HepG2 (cell line): Measurements from ENCODE around the gene E2F1. TPM values are rescaled to one million over a fixed set of nuclear protein-coding genes. Genes with fewer than 3 reads are reported as not detected.

ENCODE experiments used
- ARNT2 ChIP-seq: sonication (generic); formaldehyde crosslinking; IDR thresholded peaks from 2 replicates; pipeline ENCODE4 v1.8.0; 2022; ENCODE audit warnings: mild to moderate bottlenecking, low read depth, missing genetic modification reagents, moderate library complexity
- JUND ChIP-seq: sonication (generic); formaldehyde crosslinking; IDR thresholded peaks from 2 replicates; pipeline ENCODE4 v1.8.0; 2022; ENCODE audit warnings: mild to moderate bottlenecking, missing genetic modification reagents
- KDM2A ChIP-seq: sonication (generic); formaldehyde crosslinking; IDR thresholded peaks from 2 replicates; pipeline ENCODE4 v1.4.0; 2020; ENCODE audit warnings: low read depth, missing genetic modification reagents, borderline replicate concordance
- KMT2A ChIP-seq: sonication (generic); formaldehyde crosslinking; IDR thresholded peaks from 2 replicates; pipeline ENCODE4 v1.4.0; 2020; ENCODE audit warnings: missing genetic modification reagents
- NFE2L2 ChIP-seq: fragments of 150-350 bp; IDR thresholded peaks from 2 replicates; pipeline ENCODE4 v1.6.1; 2014; ENCODE audit warnings: low read length
- NFIB ChIP-seq: sonication (generic); formaldehyde crosslinking; IDR thresholded peaks from 2 replicates; pipeline ENCODE4 v1.9.0; 2021; ENCODE audit warnings: missing genetic modification reagents, mild to moderate bottlenecking, borderline replicate concordance
- NFRKB ChIP-seq: fragments of 450-650 bp; IDR thresholded peaks from 2 replicates; pipeline ENCODE4 v1.6.1; 2017
- POLR2A ChIP-seq, 2 experiments: IDR thresholded peaks; 2 replicates each; pipeline ENCODE4 v1.6.1; 2011; ENCODE audit warnings: low read depth in 2 of 2, low read length in 2 of 2, mild to moderate bottlenecking in 1 of 2, moderate library complexity in 1 of 2; ENCODE audit not compliant: insufficient read depth in 1 of 2
- SIN3B ChIP-seq: fragments of 150-350 bp; IDR thresholded peaks from 2 replicates; pipeline ENCODE4 v1.6.1; 2014; ENCODE audit warnings: low read length
- SKI ChIP-seq: fragments of 450-650 bp; IDR thresholded peaks from one replicate; pipeline ENCODE4 v1.6.1; 2018; ENCODE audit warnings: mild to moderate bottlenecking; ENCODE audit not compliant: partially characterized antibody
- SP2 ChIP-seq: sonication (generic); formaldehyde crosslinking; IDR thresholded peaks from 2 replicates; pipeline ENCODE4 v1.5.1; 2020; ENCODE audit warnings: mild to moderate bottlenecking, missing genetic modification reagents
- SUZ12 ChIP-seq: fragments of 150-350 bp; IDR thresholded peaks from 2 replicates; pipeline ENCODE4 v1.6.1; 2014; ENCODE audit warnings: low read depth, low read length
- ZNF124 ChIP-seq: sonication (generic); formaldehyde crosslinking; IDR thresholded peaks from 2 replicates; pipeline ENCODE4 v1.4.0; 2020; ENCODE audit warnings: missing genetic modification reagents
- ZNF431 ChIP-seq: sonication (generic); formaldehyde crosslinking; IDR thresholded peaks from 2 replicates; pipeline ENCODE4 v1.9.0; 2022; ENCODE audit warnings: missing genetic modification reagents, low read depth, mild to moderate bottlenecking, borderline replicate concordance
- ZNF512 ChIP-seq: sonication (generic); formaldehyde crosslinking; IDR thresholded peaks from 2 replicates; pipeline ENCODE4 v1.4.0; 2020; ENCODE audit warnings: mild to moderate bottlenecking, missing genetic modification reagents
- ZNF552 ChIP-seq: sonication (generic); formaldehyde crosslinking; IDR thresholded peaks from 2 replicates; pipeline ENCODE4 v1.9.0; 2022; ENCODE audit warnings: missing genetic modification reagents, mild to moderate bottlenecking, borderline replicate concordance
- ZNF576 ChIP-seq: sonication (generic); formaldehyde crosslinking; IDR thresholded peaks from 2 replicates; pipeline ENCODE4 v1.4.0; 2020; ENCODE audit warnings: mild to moderate bottlenecking, missing genetic modification reagents
- ZNF589 ChIP-seq: sonication (generic); formaldehyde crosslinking; conservative IDR thresholded peaks from 2 replicates; pipeline ENCODE4 v1.8.0; 2022; ENCODE audit warnings: mild to moderate bottlenecking, moderate library complexity, missing genetic modification reagents
- ZNF609 ChIP-seq: sonication (generic); formaldehyde crosslinking; IDR thresholded peaks from 2 replicates; pipeline ENCODE4 v1.4.0; 2020; ENCODE audit warnings: mild to moderate bottlenecking, missing genetic modification reagents, borderline replicate concordance
- ZNF768 ChIP-seq: sonication (generic); formaldehyde crosslinking; IDR thresholded peaks from 2 replicates; pipeline ENCODE4 v1.4.0; 2020; ENCODE audit warnings: missing genetic modification reagents
- polyA plus RNA-seq, 8 experiments: library from polyadenylated mRNA; depleted of rRNA in 3 of 8; stranded (reverse) in 7 of 8; unstranded in 1 of 8; fragments of >200 nt; fragmentation: Illumina TruSeq in 4 of 8; extraction: Trizol in 4 of 8; gene quantifications; 2 replicates each; pipeline versions ENCODE4 v1.2.1 to v1.2.3, GENCODE V29; 2011 to 2016; ENCODE audit warnings: low read depth in 4 of 8, missing spikeins in 1 of 8, mixed read lengths in 1 of 8; ENCODE audit not compliant: insufficient read depth in 1 of 8
- total RNA-seq, 5 experiments: library from RNA; depleted of rRNA; stranded (reverse); fragments of >200 nt; fragmentation: Illumina TruSeq; extraction: Trizol; gene quantifications; 2 replicates each; pipeline ENCODE4 v1.2.3, GENCODE V29; 2016; ENCODE audit warnings: low read depth in 1 of 5
- TF ChIP-seq, protein P1 (sequence below): IDR thresholded peaks from 2 replicates; pipeline ENCODE4 v1.6.1; 2016; ENCODE audit warnings: low read depth, control low read depth
- TF ChIP-seq, protein P2 (sequence below): sonication (generic); formaldehyde crosslinking; IDR thresholded peaks from 2 replicates; pipeline ENCODE4 v1.5.0; 2020; ENCODE audit warnings: missing genetic modification reagents

E2F1 gene
- total and polyA plus RNA-seq, 2 of the 13 experiments (the other 11 are each of a cell fraction or from before 2014, with no cell fraction given), result 25.5 to 39.4 TPM

DNA sequence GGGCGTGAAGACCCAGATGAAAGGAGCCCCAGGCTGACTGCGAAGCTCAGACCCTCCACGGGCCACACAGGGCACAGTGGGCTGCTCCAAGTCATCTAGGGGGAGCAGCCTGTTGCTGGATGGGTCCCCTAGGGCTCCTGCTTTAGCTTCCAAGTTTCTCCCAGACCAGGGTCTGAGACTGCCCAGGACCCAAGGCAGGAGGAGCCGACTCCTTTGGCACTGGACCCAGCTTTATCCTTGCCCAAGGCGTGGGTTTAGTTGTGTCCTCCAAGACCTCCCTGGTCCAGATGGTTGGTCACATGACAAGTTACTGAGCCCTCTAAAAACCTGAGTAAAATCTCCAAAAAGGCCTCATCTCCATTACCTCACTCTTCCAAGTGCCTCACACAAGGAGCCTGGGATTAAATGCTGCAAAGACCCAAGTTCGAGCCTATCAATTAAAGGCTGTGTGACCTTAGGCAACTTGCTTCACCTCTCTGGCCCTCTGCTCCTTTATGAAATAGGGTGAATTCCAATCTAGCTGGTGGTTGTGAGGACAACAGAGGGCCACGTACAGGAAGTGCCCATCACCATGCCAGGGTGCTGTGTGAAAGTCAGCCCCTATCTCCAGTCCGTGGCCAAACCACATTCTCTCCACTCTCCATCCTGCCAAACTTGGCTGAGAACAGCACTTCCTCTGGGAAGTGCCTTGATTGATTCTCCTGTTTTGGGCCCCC is 14.5 kb downstream of the E2F1 start (continued):
- TF ChIP-seq ZNF609 (CRISPR knock-in tag) (no peak), POLR2A (IDR thresholded peaks at IDR 0.05; ENCODE audit: insufficient read depth in 1 of 2, low read depth in 2 of 2, low read length in 2 of 2) (peak in 1 of 2 experiments; percentile 24; a peak in 1 of 4 replicates), SP2 (CRISPR knock-in tag) (peak; percentile 39; the same call in 1 of the 2 replicates), ZNF431 (CRISPR knock-in tag) (no peak), ZNF768 (CRISPR knock-in tag) (peak; percentile 98), SUZ12 (no peak), ZNF576 (CRISPR knock-in tag) (peak; percentile 56; the same call in 1 of the 2 replicates), ZNF589 (CRISPR knock-in tag) (no peak), KDM2A (no peak), SKI (no peak), ZNF512 (CRISPR knock-in tag) (no peak), JUND (CRISPR knock-in tag) (0 out of 2 replicates have a peak, but pooled peaks have one; percentile 40), ZNF124 (CRISPR knock-in tag) (no peak), NFE2L2 (no peak), SIN3B (no peak), NFIB (CRISPR knock-in tag) (no peak), KMT2A (CRISPR knock-in tag) (no peak), NFRKB (no peak), ZNF552 (CRISPR knock-in tag) (0 out of 2 replicates have a peak, but pooled peaks have one; percentile 46), ARNT2 (CRISPR knock-in tag) (0 out of 2 replicates have a peak, but pooled peaks have one; percentile 30)
- TF ChIP-seq, protein P1, sequence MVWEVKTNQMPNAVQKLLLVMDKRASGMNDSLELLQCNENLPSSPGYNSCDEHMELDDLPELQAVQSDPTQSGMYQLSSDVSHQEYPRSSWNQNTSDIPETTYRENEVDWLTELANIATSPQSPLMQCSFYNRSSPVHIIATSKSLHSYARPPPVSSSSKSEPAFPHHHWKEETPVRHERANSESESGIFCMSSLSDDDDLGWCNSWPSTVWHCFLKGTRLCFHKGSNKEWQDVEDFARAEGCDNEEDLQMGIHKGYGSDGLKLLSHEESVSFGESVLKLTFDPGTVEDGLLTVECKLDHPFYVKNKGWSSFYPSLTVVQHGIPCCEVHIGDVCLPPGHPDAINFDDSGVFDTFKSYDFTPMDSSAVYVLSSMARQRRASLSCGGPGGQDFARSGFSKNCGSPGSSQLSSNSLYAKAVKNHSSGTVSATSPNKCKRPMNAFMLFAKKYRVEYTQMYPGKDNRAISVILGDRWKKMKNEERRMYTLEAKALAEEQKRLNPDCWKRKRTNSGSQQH (CRISPR knock-in tag), result no peak
- TF ChIP-seq, protein P2, sequence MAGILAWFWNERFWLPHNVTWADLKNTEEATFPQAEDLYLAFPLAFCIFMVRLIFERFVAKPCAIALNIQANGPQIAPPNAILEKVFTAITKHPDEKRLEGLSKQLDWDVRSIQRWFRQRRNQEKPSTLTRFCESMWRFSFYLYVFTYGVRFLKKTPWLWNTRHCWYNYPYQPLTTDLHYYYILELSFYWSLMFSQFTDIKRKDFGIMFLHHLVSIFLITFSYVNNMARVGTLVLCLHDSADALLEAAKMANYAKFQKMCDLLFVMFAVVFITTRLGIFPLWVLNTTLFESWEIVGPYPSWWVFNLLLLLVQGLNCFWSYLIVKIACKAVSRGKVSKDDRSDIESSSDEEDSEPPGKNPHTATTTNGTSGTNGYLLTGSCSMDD, result no peak
